Limb (tissue), 2 donors: ENCODE results near the gene HOXA9.
A peak's percentile ranks its signal among the peaks of the same experiment; 100 is the strongest.

Experiments
- DNase-seq, 2 donors: peaks; one replicate each; pipeline ENCODE4 v3.0.0-alpha.2; 2016; ENCODE audit errors: extremely low spot score in 2 of 2

The HOXA9 gene

DNA sequence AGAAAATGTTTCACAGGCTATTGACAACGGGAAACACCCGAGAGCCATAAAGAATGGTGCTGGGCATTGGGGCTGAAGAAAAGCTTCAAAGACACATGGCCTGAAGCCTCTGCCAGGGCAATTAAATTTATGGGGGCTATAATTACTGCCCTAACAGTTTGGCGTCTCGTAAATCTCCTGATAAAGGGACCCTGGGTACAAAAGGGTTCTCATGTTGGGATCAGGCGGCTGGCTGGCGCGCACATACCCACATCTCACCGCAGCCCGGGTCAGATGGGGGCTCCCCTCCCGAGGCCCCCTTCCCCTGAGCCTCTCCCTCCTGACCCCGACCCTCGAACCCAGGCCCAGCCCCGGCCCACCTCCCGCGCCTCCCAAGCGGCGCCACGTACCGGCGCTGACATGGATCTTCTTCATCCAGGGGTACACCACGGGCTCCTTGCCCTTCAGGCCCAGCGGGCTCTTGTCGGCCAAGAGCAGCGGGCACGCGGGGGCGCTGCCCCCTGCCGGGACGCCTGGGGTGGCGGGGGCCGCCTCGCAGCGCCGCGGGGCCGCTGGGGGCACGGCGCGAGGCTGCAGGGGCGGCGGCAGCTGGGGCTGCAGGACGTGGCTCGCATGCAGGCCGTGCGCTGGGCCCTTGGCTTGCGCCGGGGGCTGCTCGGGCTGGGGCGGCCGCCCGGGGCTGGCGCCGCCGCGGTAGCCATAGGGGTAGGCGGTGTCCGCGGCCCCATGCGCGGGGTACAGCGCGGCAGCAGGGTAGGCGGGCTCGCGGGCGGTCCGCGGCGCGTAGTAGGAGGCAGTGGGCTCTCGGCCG lies 35.4 kb downstream of the HOXA9 start:
- peak in 1 of 2 donors; percentile 72 for DNase-seq

DNA sequence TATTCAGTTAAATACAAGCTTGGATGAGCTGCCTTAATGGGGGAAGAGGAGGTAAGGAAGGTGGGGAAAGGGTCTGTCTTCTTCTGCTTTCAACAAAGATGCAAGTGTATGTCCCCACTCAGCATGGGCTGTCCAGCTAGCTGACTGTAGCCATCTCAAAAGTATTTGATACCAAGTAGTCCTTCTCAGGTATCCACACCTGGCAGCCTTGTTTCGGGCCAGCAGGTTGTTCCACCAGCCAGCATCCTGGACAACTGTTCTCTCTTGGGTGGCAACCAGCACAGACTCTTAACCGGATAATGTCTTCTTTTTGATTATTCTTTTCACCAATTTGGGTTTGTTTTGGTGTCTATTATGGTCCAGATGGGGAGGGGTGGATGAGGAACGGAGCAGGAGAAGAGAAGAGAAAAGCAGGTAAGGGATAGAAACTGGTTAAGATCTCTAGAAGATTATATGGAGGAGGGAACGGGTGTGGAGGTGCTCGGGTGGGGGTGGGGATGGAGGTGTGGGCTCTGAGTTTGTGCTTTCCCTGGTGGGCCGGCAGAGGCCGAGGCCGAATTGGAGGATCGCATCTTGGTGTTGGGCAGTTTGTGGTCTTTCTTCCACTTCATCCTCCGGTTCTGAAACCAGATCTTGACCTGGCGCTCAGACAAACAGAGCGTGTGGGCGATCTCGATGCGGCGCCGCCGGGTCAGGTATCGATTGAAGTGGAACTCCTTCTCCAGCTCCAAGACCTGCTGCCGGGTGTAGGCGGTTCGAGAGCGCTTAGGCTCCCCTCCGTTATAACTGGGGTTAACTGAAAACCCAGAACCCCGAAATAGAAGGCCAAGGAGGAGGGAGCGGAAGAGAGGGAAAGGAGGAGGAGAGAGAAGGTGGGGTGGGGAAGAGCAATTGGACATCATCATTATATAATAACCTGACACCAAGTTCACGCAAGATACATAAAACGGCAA lies 36.3 kb downstream of the HOXA9 start:
- DNase-seq: peak in 1 of 2 donors; percentile 43

DNA sequence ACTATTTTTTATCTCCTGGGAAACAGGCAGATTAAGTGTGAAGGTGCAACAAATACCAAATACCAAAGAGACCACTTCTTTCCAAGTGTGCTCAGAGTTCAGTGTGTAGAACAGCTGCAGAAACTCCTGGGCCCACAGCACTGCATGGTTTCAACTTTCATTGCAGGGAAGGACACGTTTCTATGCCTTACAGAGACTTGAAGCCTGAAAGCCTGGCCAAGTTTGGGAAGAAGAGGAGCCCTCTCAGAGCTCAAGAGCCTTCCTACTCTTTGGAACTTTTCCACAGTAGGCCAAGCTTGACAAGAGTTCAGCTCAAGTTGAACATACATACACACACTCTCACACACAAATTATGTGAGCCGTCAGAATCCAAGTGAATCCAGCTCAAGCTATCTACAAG lies 37.3 kb downstream of the HOXA9 start:
- DNase-seq: peak; percentile 57 to 90

DNA sequence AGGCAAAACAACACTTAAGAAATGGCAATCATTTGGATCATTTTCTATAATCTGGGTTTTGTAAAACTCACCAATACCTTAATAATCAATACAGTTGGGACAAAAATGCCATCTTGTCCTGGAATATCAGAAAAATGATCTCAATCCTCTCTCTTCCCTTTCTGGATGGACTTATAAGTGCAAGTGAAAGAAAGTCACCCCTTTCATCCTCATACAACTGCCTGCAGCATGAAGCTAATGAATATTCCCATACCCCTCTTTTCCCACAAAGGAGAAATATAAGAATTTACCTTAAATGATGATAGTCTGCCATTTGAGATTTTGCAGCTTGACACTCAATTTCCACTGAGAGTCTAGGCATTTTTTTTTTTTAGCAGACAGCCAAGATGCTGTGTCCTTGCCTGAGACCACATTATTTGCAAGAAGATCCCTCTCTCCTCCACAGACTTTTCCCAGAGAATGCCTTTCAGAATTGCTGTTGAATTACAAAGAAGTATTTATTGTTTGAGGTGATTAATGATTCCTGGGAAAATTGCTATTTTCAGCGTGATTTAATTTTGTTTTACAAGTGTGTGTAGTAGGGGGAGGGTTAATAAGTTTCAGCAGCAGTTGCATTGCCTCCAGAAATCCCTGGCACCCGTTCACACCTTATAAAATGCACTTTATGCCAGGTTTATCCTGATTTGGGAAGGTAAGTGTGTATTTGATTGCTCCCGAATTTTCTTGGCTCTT lies 38.6 kb downstream of the HOXA9 start:
- DNase-seq: no peak

DNA sequence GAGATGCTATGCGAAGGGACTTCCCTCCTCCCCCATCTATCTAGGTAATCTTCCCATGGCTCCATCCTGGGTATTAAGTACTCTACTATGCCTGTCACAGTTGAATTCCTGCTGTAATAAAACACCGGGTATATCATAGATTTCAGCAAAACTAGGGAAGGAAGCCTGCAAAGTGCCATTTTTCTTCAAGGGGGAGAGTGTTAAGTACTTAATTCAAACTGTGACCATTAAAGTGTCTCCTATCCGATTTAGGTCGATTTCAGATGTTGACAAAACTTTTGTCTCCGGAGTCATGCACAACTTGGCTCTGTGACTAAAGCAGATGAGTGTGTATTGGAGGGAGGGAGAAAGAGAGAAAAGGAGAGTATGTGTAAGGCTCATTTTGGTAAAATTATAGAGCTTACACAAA lies 39.3 kb downstream of the HOXA9 start:
- peak in 1 of 2 donors; percentile 14 for DNase-seq

DNA sequence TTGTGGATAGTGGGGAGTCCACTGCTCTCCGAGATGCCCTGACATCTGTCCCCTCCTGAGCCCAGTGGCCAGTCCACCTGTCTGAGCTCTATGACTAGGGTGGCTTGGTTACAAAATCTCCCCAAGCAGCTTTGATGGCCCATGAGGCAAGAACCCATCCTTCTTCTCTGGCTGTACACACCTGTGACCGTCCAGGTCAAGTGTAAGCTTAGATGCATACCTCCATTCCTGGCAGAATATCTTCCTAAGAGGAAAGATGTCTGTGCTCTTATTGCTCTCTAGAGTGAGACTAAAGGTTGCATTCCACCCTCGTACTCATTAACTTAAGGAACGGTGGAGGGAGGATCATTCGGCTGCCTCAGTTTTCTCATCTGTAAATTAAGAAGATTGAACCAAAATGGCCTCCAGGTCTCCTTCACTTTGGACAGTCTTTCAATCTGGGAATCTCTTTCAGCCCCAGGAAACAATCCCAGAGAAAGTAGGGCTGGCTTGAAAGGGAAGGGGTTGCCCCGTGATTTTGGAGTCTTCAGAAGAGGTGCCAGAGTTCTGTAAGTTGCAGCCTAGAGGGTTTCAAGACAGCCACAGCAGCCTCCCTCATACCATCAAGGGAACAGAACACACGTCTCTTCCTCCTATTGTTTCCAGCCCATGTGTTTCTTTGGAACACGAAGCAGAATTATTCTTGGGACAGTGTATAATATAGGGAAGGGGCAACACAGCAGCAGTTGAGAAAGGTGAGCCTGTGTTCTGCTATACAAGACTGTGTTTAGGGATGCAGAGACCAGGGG lies 40.2 kb downstream of the HOXA9 start:
- peak in 1 of 2 donors; percentile 31 for DNase-seq

DNA sequence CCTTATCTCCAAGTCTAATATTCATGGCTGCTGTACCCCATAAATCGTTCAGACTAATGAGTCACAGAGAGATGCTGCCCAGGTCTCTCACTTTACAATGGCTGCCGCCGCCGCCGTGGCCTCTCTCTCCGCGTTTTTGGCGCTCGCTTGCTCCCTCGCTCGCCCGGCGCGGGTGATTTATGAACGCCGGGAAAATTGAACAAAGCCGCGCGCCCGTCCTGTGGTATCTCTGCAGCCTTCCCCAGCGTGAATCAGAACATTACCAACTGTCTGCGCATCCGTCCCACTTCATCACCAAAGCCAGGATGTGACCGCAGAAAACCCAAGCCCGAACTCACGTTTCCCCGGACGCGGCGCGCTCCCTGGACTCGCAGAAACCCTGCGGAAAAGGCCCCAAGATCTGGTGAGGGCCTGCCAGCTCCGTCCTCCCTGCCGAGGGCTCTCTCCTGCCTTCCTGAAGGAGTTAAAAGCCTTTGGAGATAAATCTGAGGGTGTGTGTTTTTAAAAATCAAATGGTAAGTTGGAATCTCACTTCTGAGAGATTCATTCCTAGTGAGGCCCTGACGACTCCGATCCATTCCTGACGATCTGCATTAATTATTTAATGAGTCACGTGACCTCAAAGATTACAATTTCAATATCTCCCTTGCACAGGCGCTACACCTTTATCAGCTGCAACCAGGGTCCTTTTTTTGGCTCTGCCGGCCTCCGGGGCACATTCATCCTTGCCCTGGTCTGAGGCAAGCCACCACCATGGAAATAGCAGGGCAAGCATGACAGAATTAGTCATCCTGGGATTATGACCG lies 41.0 kb downstream of the HOXA9 start:
- peak in 1 of 2 donors; percentile 73 for DNase-seq

DNA sequence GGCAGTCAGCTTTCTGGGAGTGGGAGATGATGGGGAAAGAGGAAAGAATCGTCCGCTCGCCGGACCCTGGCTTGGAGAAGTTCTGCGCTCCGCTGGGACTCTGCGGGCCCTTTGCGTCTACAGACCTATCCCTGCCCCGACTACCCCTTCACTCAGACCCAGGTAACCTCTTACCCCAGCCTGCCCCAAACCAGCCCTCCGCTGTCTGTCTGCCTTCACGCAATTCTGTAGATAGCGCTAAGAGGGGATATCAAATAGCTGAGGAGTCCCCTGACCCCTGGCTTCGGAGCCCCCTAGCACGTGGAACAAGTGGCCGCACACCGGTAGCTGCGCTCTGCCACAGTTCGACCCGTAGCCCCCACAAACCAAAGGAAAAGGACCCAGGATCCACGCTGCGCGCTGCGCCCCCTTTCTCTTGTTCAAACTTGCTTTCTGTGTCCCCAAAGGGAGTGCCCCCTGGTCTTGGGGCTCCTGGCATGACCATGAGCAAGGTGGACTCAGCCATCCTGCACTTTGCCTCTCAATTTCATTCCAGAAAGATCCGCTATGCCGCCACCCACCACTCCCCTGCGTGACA lies 41.8 kb downstream of the HOXA9 start:
- DNase-seq: peak in 1 of 2 donors; percentile 57

DNA sequence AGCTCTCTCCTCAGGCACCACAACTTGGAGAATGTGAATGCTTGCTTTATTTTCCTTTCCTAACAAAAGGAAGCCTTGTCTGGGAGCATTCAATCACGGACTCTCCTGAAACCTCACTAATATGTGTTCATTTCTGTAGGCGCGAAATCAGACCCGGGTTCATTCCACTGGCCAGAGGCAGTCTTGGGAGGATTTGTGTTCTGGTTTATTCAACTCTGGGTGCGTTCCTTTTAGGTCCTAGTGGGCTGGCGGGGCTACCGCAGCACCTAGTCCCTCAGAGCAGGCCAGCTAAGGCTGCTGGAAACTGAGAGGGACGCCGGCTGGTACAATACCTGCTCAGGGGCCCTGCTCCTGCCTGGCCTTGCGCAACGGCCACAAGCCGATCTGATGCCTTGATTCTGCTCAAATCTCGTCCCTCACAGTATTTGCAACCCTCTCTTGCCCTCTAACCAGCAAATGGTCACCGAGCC lies 42.3 kb downstream of the HOXA9 start:
- DNase-seq: peak in 1 of 2 donors; percentile 71

DNA sequence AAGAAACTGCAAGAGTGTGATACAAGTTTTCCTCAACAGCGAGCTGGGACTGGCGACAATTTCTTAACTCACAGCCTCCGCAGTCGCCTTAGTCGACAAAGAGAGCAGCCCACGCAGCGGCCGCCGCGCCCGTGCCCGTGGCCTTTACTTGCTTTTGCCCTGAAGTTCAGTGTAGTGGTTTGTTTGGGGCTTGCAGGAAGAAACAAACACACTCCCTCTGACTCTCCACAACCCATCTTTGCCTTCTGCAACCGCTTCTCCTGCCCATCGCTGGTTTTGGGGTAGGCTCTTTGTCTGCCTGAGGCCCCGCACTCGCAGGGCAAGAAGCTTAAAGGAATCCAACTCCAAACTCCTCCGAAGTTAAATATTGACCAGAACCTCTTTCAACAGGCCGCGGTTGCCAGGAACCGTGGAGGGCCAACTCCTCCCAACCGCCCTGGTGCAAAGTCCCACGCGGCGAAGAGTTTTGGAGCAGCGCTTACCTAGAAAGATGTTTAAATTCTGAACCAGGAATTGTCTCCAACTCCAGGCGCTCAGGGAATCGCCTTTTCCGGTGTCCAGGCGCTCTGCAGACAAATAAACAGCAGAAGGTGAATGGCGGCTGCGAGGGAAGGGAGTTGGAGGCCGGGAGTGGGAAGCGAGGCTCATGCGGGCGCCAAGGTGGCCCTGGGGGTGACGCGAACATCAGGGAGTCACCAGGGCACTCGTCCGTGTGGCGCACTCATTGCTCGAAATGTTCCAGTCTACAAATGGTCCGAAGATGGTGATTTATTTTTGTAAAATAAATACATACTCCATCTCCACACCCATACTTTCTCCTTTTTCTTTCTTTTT lies 43.0 kb downstream of the HOXA9 start:
- DNase-seq: peak in 1 of 2 donors; percentile 63

DNA sequence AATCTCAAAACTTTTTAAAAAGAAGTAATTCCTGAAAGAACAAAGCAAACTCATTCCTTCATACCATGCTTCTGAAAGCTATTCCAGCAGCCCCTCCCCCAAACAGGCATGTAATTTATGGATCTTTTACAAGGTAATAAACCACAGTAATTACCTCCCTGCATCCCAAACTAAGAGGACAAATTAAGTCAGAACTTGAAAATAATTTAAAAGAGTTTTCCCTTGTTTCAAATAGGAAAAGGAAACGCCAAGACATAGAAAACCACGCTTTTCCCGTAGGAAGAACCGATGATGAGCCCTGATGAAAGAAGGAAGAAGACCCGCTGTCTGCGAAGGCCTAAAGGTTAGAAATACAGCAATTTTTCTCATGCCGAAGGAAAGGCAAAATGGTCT lies 43.7 kb downstream of the HOXA9 start:
- no peak for DNase-seq

DNA sequence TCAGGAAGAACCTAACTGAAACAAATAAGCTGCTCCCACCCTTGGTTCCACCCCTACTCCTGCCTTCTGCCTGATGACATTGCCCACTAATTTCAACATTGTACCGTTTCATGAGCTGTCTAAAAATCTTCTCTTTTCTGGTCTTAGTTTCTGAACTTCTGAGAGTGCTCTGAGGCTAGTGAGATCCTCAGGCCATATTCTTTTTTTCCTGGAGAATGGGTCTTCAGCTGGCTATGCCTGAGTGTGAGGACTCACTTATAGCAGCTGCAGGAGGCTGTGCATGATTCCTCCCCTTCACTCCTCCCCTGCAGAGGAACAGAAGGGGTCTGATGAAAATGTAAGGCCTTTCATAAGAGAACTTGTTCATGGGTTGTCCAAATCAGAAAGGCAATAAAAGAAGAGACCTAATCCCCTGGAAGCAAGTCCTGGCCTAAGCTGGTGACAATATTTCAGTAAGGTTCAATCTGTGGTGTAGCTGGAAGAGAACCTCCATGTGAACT lies 45.9 kb downstream of the HOXA9 start:
- peak in 1 of 2 donors; percentile 16 for DNase-seq

DNA sequence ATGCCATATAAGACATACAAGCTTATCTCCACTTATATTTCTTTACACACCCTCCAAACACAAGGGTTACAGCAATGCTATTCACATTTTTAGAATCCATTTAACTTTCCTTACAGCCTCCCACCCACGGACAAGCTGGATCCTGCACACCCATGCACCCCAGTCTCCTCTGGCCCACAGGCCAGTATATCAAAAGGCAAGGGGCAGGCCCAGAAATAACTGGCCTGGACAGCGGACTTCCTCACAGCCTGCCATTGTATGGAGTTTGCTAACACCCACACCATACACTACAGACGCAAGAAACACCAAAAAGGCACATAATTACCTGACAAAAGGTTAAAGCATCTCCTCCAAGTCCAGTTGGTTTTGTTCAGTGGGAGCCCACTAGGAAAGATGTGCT lies 46.8 kb downstream of the HOXA9 start:
- peak in 1 of 2 donors; percentile 38 for DNase-seq

DNA sequence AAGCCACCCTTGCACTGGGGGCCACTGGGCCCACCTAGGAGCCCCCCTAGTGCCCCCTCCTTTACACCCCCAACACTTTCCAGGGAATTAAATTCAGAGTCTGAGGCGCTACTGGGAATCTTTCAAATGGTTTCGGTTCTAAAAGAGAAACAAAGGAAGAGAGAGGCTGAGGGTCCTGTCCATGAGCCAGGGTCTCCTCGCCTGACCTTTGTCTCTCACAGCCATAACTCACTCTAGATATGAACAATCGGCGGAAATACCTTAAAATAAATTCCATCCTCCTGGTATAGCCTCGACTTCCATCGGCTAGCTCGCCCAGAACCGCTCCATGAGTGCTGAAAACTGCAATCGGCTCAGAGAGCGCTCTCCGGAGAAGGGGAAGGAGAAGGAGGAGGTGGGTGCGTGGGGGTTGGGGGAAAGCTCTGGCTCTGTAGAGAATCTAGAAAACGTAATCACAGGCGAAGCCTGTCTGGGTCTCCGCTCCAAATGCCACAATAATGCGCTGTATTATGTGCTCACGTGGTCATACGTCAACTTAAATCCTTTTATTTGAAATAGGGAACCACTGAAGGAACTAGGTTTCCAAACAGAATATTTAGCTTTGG lies 47.3 kb downstream of the HOXA9 start:
- peak in 1 of 2 donors; percentile 55 for DNase-seq

DNA sequence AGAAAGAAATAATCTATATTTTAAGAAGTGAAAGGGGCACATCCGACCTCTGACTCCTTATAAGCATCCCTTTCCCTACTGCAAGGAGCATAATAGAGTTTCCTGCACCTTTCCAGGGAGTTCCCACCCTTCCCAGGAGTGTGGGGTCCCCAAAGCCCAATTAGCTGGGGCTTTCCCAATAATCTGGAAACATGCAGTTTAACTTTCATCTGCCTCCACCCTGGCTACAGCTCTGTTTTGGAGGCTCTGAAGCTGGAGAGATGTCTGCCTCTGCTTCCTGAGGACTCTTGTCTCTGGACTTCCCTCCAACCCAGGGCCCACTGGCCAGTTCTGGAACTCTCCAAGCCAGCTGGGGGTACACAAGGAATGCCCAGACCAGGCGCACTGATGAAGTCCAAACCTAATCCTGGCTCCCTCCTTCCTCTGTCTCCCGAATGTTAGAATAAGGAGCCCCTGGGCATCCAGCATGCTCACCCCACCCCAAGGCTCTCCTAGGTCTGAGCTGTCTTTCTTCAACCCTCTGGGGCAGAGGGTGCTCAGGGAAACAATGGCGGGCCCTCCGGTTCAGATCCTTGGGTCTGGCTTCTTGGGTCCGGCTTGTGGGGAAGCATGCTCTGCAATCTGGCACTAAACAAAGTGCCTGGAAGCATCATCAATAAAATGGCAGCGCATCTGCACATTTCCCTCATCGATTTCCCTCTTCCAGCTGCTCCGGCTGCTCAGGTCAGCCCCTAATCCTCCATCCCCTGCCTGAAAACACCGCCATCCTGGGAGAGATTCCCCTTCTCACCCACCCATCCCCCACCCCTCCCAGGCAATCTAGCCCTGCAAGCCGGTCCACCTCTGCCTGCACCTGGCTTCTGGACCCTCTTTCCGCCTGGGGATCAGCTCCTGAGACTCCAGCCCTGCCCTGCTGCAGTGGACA lies 48.1 kb downstream of the HOXA9 start:
- DNase-seq: peak in 1 of 2 donors; percentile 55

DNA sequence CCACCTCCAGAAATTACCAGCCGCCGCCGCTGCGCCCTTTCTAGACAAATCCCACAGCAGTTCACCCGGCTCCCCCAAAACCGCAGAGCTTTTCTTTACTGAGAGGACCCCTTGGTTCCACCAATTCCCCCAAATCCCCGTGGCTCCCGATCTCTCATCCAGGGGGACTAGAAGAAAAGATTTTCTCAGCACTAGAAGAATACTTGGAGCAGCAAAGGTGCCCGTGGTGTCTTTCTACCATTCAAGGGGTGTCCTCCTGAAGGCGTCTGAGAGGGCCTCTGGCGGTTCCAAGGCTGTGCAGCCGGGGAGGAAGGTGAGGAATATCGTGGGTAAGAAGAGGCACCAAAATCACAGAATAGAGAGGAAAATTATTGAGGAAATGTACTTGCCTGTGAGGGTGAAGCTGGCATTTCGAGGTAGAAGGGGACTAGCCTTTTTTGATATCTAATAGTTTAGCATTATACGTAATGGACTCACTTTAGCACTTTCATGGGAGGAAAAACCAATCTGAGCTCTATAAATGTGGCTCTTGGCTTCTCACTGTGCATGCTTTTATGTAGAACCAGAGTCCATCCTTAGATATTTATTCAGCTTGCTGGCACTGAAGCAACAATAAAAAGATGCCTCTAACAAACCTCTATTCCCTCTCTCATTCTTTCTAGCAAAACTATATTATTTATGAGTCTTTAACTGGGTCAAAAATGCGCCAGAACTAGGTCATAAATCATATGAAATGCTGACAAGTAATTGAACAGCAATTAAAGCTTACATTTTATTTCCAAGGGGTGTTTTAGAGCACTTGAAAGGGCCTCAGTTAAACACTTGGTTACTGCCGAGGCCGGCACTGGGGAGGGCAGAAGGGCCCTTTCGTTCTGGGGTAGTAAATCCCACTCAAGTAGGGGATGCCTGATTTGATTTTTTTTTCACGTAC lies 49.0 kb downstream of the HOXA9 start:
- DNase-seq: peak in 1 of 2 donors; percentile 67
